NCI-H510A treated with DMSO at 0.1 percent for 48 hours (cell line): ENCODE measurements around the gene SNTA1.
A peak's percentile ranks its signal among the peaks of the same experiment; 100 is the strongest.
"Not testable (repeated sequence)": the region's sequence is repeated elsewhere in the genome, so short reads cannot be mapped to it uniquely, and the experiment has no call there.

Source experiments
- DNase-seq: peaks from one replicate; lab custom pipeline; 2025; lab: John Stamatoyannopoulos, UW

The SNTA1 gene

GRCh38 chr20:33431797-33432381 lies 11.7 kb downstream of the SNTA1 start:
- DNase-seq, result no peak

- DNase-seq, result not testable (repeated sequence)
Measured at GRCh38 chr20:33423875-33424274, 19.7 kb downstream of the SNTA1 start.

GRCh38 chr20:33423141-33423834 lies 20.3 kb downstream of the SNTA1 start:
- DNase-seq, result no peak

- no peak for DNase-seq
Measured at GRCh38 chr20:33419140-33419974, 24.2 kb downstream of the SNTA1 start.

- no peak for DNase-seq
Measured at GRCh38 chr20:33418033-33418432, 25.5 kb downstream of the SNTA1 start.

- peak; percentile 33 for DNase-seq
Measured at GRCh38 chr20:33415948-33416347, 27.6 kb downstream of the SNTA1 start.

- DNase-seq, result no peak
Measured at GRCh38 chr20:33412484-33412838, 31.1 kb downstream of the SNTA1 start.

GRCh38 chr20:33411711-33412483 lies 31.7 kb downstream of the SNTA1 start:
- DNase-seq, result no peak

GRCh38 chr20:33411242-33411641 lies 32.3 kb downstream of the SNTA1 start:
- DNase-seq, result no peak

GRCh38 chr20:33410081-33410742 lies 33.4 kb downstream of the SNTA1 start:
- DNase-seq, result no peak

- DNase-seq, result no peak
Measured at GRCh38 chr20:33408716-33409654, 34.6 kb downstream of the SNTA1 start.

GRCh38 chr20:33408313-33408712 lies 35.2 kb downstream of the SNTA1 start:
- no peak for DNase-seq

GRCh38 chr20:33407796-33408195 lies 35.8 kb downstream of the SNTA1 start:
- DNase-seq, result no peak

GRCh38 chr20:33407251-33407650 lies 36.3 kb downstream of the SNTA1 start:
- DNase-seq, result no peak

GRCh38 chr20:33404281-33404680 lies 39.3 kb downstream of the SNTA1 start:
- no peak for DNase-seq

GRCh38 chr20:33401921-33402369 lies 41.6 kb downstream of the SNTA1 start:
- peak; percentile 30 for DNase-seq

- peak; percentile 68 for DNase-seq
Measured at GRCh38 chr20:33401184-33401920, 42.2 kb downstream of the SNTA1 start, which contains the start of gene CDK5RAP1. TSS of gene CDK5RAP1 (minus strand) at chr20:33401519. CDS start at chr20:33397064, 4,455 bp downstream.

GRCh38 chr20:33400812-33401183 lies 42.8 kb downstream of the SNTA1 start:
- DNase-seq, result peak; percentile 7

- DNase-seq, result no peak
Measured at GRCh38 chr20:33399924-33400323, 43.6 kb downstream of the SNTA1 start.

GRCh38 chr20:33394718-33395117 lies 48.8 kb downstream of the SNTA1 start:
- no peak for DNase-seq
